ENCODE data around the gene TRIM15. TPM values are rescaled to one million over a fixed set of nuclear protein-coding genes. Genes with fewer than 3 reads are reported as not detected.

TRIM15 gene
- total RNA-seq, 1 donor from 2014 or later = not detected

DNA sequence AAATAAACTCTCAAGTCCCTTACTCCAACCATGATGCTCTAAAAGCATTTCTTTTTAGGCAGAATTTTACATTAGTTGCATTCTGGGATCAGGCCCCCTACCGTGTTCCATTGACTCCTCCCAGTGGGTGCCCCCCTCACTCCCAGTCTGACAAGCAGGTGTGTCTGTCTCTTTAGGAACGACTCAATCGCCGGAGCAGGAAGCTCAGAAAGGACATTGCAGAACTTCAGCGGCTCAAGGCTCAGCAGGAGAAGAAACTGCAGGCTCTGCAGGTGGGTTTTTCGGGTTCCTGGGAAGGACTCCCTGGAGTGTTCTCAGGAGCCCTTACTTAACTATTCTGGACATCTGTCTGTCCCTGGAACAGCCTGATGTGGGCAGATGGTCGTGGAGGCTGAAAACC lies 17.5 kb upstream of the TRIM15 start:
- no peak for DNase-seq
- Mint-ChIP-seq H3K36me3 (ENCODE audit: unreplicated experiment) (no peaks in the 10 kb centered on the region), H3K4me1 (ENCODE audit: low read depth, unreplicated experiment) (peaks cover 3% of the 10 kb centered on the region), H3K4me3 (ENCODE audit: unreplicated experiment) (no peak overlapping the region), H3K27ac (ENCODE audit: unreplicated experiment) (no peak overlapping the region), H3K27me3 (ENCODE audit: unreplicated experiment) (no peaks in the 10 kb centered on the region), H3K9me3 (ENCODE audit: unreplicated experiment) (peaks cover 4% of the 10 kb centered on the region)
- TF ChIP-seq, protein P1, sequence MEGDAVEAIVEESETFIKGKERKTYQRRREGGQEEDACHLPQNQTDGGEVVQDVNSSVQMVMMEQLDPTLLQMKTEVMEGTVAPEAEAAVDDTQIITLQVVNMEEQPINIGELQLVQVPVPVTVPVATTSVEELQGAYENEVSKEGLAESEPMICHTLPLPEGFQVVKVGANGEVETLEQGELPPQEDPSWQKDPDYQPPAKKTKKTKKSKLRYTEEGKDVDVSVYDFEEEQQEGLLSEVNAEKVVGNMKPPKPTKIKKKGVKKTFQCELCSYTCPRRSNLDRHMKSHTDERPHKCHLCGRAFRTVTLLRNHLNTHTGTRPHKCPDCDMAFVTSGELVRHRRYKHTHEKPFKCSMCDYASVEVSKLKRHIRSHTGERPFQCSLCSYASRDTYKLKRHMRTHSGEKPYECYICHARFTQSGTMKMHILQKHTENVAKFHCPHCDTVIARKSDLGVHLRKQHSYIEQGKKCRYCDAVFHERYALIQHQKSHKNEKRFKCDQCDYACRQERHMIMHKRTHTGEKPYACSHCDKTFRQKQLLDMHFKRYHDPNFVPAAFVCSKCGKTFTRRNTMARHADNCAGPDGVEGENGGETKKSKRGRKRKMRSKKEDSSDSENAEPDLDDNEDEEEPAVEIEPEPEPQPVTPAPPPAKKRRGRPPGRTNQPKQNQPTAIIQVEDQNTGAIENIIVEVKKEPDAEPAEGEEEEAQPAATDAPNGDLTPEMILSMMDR (IDR thresholded peaks at IDR 0.05; ENCODE audit: partially characterized antibody, unreplicated experiment) = no peak

DNA sequence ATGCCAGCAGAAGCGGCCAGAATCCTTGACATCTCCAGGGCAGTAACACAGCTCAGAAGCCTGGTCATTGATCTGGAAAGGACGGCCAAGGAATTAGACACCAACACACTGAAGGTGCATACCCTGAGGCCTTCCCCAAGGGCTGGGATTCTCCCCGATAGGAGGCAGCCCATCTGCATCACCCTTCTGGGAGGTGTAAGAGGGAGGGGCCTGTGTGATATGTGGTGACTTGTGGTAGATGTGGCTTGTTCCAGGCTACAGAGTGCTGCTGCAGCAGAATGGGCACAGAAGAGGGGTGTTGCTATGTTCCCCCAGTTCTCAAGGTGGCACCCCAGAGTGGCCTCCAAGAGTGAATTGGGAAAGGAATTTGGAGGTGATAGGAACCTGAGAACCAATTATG lies 16.2 kb upstream of the TRIM15 start:
- TF ChIP-seq, protein P1 (IDR thresholded peaks at IDR 0.05; ENCODE audit: partially characterized antibody, unreplicated experiment) = no peak
- no peak for DNase-seq

DNA sequence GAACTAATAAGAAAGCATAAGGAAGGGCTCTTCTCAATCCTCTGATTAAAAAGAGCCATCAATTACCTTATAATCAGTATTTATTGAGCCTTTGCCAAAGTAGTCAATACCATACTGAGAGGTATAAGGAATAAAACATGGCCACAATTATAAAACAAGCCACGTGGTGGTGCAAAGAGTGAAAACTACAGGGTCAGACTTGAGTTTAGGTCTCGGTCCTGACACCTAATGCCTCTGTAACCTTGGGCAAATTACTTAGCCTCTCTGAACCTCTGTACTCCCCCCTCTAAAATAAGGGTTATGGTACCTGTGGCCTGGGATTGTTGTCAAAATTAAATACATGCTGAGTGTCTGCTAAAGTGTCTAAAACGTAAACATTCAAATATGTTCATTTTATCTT lies 14.1 kb upstream of the TRIM15 start:
- no peak for DNase-seq
- Mint-ChIP-seq H3K27me3 (ENCODE audit: unreplicated experiment) (peaks cover 5% of the 10 kb centered on the region), H3K36me3 (ENCODE audit: unreplicated experiment) (no peaks in the 10 kb centered on the region), H3K9me3 (ENCODE audit: unreplicated experiment) (peaks cover 5% of the 10 kb centered on the region), H3K27ac (ENCODE audit: unreplicated experiment) (no peak overlapping the region), H3K4me1 (ENCODE audit: low read depth, unreplicated experiment) (peaks cover 3% of the 10 kb centered on the region), H3K4me3 (ENCODE audit: unreplicated experiment) (no peak overlapping the region)
- TF ChIP-seq, protein P1 (IDR thresholded peaks at IDR 0.05; ENCODE audit: partially characterized antibody, unreplicated experiment) = no peak

More for the DNA sequence above, 16.2 kb upstream of the TRIM15 start:
- H3K27me3 Mint-ChIP-seq (ENCODE audit: unreplicated experiment) = no peaks in the 10 kb centered on the region
- H3K27ac Mint-ChIP-seq (ENCODE audit: unreplicated experiment) = no peak overlapping the region
- peaks cover 3% of the 10 kb centered on the region for H3K4me1 Mint-ChIP-seq (ENCODE audit: low read depth, unreplicated experiment)
- no peaks in the 10 kb centered on the region for H3K36me3 Mint-ChIP-seq (ENCODE audit: unreplicated experiment)
- peaks cover 2% of the 10 kb centered on the region for H3K9me3 Mint-ChIP-seq (ENCODE audit: unreplicated experiment)
- no peak overlapping the region for H3K4me3 Mint-ChIP-seq (ENCODE audit: unreplicated experiment)

DNA sequence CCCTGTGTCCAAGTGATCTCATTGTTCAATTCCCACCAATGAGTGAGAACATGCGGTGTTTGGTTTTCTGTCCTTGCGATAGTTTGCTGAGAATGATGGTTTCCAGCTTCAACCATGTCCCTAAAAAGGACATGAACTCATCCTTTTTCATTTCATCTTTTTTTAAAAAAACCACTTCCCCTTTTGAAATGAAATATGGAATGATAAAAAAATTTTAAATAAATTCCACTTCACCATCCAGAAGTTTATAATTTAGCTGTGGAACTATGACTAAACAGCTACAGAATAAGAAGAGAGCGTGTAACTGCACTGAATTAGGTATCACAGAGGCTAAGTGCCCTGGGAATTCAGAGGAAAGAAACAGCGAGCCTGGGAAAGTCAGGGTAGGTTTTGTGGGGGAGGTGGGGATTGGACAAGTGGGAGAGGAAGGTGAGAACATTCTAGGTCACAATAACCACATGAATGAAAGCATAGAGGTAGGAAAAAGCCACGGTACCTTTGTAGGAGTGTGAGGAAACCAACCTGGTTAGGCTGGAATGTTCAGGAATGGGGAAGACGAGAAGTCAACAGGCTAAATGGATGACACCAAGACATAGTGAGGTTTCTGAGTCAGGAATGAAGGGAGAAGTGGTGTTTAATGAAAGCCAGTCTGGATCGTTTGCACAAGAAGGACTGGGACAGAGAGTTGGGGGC lies 13.3 kb upstream of the TRIM15 start:
- H3K4me3 Mint-ChIP-seq (ENCODE audit: unreplicated experiment) = no peak overlapping the region
- H3K9me3 Mint-ChIP-seq (ENCODE audit: unreplicated experiment) = peaks cover 5% of the 10 kb centered on the region
- no peak for DNase-seq
- TF ChIP-seq, protein P1 (IDR thresholded peaks at IDR 0.05; ENCODE audit: partially characterized antibody, unreplicated experiment) = no peak
- H3K4me1 Mint-ChIP-seq (ENCODE audit: low read depth, unreplicated experiment) = peaks cover 6% of the 10 kb centered on the region
- no peak overlapping the region for H3K27ac Mint-ChIP-seq (ENCODE audit: unreplicated experiment)
- peaks cover 5% of the 10 kb centered on the region for H3K27me3 Mint-ChIP-seq (ENCODE audit: unreplicated experiment)
- no peaks in the 10 kb centered on the region for H3K36me3 Mint-ChIP-seq (ENCODE audit: unreplicated experiment)

DNA sequence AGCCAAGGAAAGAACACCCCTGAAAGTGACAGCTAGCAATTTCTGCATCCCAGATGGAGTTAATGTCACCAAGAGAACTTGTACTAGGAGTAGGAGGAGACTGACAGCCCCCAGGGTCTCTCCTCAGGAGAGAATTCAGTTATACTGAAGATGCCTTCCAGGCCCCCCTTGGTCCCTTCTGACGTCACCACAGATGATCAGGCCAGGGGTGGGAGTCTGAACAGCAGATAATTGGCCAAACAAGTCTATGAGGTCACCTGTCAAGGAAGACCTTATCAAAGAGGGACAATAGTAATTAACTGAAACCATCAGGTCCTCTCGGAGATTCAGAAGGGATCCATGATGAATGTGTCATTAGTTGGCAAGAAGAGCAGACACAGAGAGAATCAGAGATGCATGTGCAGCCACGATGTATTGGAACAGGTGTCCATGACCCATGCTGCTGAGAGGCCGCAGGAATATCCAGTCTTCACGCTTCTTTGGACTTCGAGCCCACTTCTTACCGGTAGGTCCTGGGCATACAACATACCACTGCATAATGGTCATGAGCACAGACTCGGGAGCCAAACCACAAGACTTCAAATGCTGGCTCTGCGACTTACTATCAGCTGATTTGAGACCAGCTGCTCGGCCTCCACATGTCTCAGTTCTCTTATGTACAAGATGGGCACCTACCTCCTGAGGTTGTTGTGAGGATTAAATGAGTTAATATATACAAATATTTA lies 12.5 kb upstream of the TRIM15 start:
- peaks cover 5% of the 10 kb centered on the region for H3K27me3 Mint-ChIP-seq (ENCODE audit: unreplicated experiment)
- no peak overlapping the region for H3K4me3 Mint-ChIP-seq (ENCODE audit: unreplicated experiment)
- DNase-seq = no peak
- peaks cover 4% of the 10 kb centered on the region for H3K9me3 Mint-ChIP-seq (ENCODE audit: unreplicated experiment)
- no peaks in the 10 kb centered on the region for H3K36me3 Mint-ChIP-seq (ENCODE audit: unreplicated experiment)
- H3K4me1 Mint-ChIP-seq (ENCODE audit: low read depth, unreplicated experiment) = peaks cover 3% of the 10 kb centered on the region
- TF ChIP-seq, protein P1 (IDR thresholded peaks at IDR 0.05; ENCODE audit: partially characterized antibody, unreplicated experiment) = no peak
- H3K27ac Mint-ChIP-seq (ENCODE audit: unreplicated experiment) = no peak overlapping the region
